Stomach (tissue), 4 donors: ENCODE data around the gene ARPC1A.

Experiments used
- CTCF ChIP-seq, 7 experiments: fragments of 450-650 bp in 4 of 7; fragments of 200-600 bp in 3 of 7; sonication (generic) in 3 of 7; IDR thresholded peaks; one replicate each; pipeline ENCODE4 v1.5.1; 2016 to 2019; ENCODE audit warnings: antibody characterized with exemption in 7 of 7, control low read depth in 2 of 7, mild to moderate bottlenecking in 1 of 7
- EP300 ChIP-seq: sonication (generic); formaldehyde crosslinking; IDR thresholded peaks from one replicate; pipeline ENCODE4 v1.6.1; 2017; ENCODE audit warnings: antibody characterized with exemption
- POLR2A ChIP-seq, 4 donors: fragments of 450-650 bp; IDR thresholded peaks; one replicate each; pipeline ENCODE4 v1.6.1; 2016; ENCODE audit warnings: antibody characterized with exemption in 4 of 4, control low read depth in 2 of 4, mild to moderate bottlenecking in 1 of 4, moderate library complexity in 1 of 4

GRCh38 chr7:99383791-99384370, 58.2 kb downstream of the ARPC1A start:
- no peak for TF ChIP-seq CTCF (IDR thresholded peaks at IDR 0.05)
- no peak for TF ChIP-seq EP300
- TF ChIP-seq POLR2A (IDR thresholded peaks at IDR 0.05), result no peak
